H1 (cell line): Measurements from ENCODE around the gene DRGX. TPM values are rescaled to one million over a fixed set of nuclear protein-coding genes. Genes with fewer than 3 reads are reported as not detected.

Source experiments
- CTCF ChIA-PET: fragments of 300-600 bp; sonication (Branson Sonifier 250); formaldehyde crosslinking; loops from one replicate; lab custom pipeline; 2021; ENCODE audit not compliant: partially characterized antibody; lab: Charles Lee
- POLR2A ChIA-PET: fragments of 300-600 bp; sonication (Branson Sonifier 250); formaldehyde crosslinking; loops from one replicate; lab custom pipeline; 2021; ENCODE audit warnings: inconsistent platforms; ENCODE audit not compliant: partially characterized antibody; lab: Charles Lee
- DNase-seq, 2 experiments: peaks; one replicate each; pipeline versions ENCODE4 v3.0.0 to v3.0.0-alpha.2; 2010 to 2022; ENCODE audit warnings: low spot score in 2 of 2, low read depth in 1 of 2, mixed read lengths in 1 of 2
- FAIRE-seq: peaks from 2 replicates; lab custom pipeline; 2011; peaks lifted over from hg19 to GRCh38; lab: Jason Lieb, UNC
- H2AFZ ChIP-seq: 2 replicates; pipeline ENCODE4 v1.8.1; 2012; ENCODE audit warnings: low read length, inconsistent platforms
- H2AK5ac ChIP-seq: 2 replicates; pipeline ENCODE4 v1.6.1; 2013; ENCODE audit warnings: low read depth, low read length
- H2BK120ac ChIP-seq: replicated peaks from 2 replicates; pipeline ENCODE3; 2013; ENCODE audit warnings: low read depth, low read length, inconsistent platforms
- H2BK12ac ChIP-seq: 2 replicates; pipeline ENCODE4 v1.6.1; 2013; ENCODE audit warnings: low read depth, low read length
- H2BK15ac ChIP-seq: 2 replicates; pipeline ENCODE4 v1.6.1; 2013; ENCODE audit warnings: low read length
- H2BK20ac ChIP-seq: 2 replicates; pipeline ENCODE4 v1.6.1; 2013; ENCODE audit warnings: low read length
- H2BK5ac ChIP-seq: 2 replicates; pipeline ENCODE4 v1.6.1; 2013; ENCODE audit warnings: low read depth, low read length
- H3K14ac ChIP-seq: 2 replicates; pipeline ENCODE4 v1.6.1; 2013; ENCODE audit warnings: inconsistent platforms; ENCODE audit not compliant: insufficient read length
- H3K18ac ChIP-seq: 2 replicates; pipeline ENCODE4 v1.6.1; 2013; ENCODE audit warnings: low read length; ENCODE audit errors: extremely low read depth
- H3K23ac ChIP-seq: 2 replicates; pipeline ENCODE4 v1.6.1; 2013; ENCODE audit warnings: inconsistent platforms; ENCODE audit not compliant: insufficient read length
- H3K23me2 ChIP-seq: 2 replicates; pipeline ENCODE4 v1.6.1; 2013; ENCODE audit warnings: low read depth, low read length
- H3K27ac ChIP-seq: 2 replicates; pipeline ENCODE4 v1.6.1; 2011; ENCODE audit warnings: low read depth, low read length, inconsistent platforms
- H3K27me3 ChIP-seq, 4 experiments: replicated peaks in 1 of 4; 1 replicate in 1 of 4; 2 replicates in 3 of 4; pipeline versions ENCODE4 v1.6.1 to v1.8.1; 2011 to 2013; ENCODE audit warnings: low read length in 3 of 4, mild to moderate bottlenecking in 3 of 4, inconsistent platforms in 2 of 4, mixed read lengths in 2 of 4, moderate library complexity in 1 of 4; ENCODE audit not compliant: control insufficient read depth in 3 of 4, insufficient read depth in 3 of 4; ENCODE audit errors: extremely low read depth in 1 of 4
- H3K36me3 ChIP-seq, 4 experiments: 2 replicates each; pipeline versions ENCODE4 v1.6.1 to v1.8.1; 2011 to 2013; ENCODE audit warnings: mild to moderate bottlenecking in 4 of 4, low read length in 3 of 4, moderate library complexity in 2 of 4, control low read depth in 1 of 4, inconsistent platforms in 1 of 4; ENCODE audit not compliant: insufficient read depth in 4 of 4, control insufficient read depth in 2 of 4
- H3K4ac ChIP-seq: replicated peaks from 2 replicates; pipeline ENCODE3; 2013; ENCODE audit warnings: low read length, low read depth, mixed read lengths, inconsistent platforms; ENCODE audit not compliant: insufficient read length
- H3K4me1 ChIP-seq, 4 experiments: replicated peaks in 1 of 4; 1 replicate in 1 of 4; 2 replicates in 3 of 4; pipeline versions ENCODE4 v1.6.1 to v1.8.1; 2011 to 2013; ENCODE audit warnings: low read length in 3 of 4, inconsistent platforms in 2 of 4, mixed read lengths in 1 of 4; ENCODE audit not compliant: insufficient read depth in 4 of 4, control insufficient read depth in 3 of 4
- H3K4me2 ChIP-seq, 2 experiments: 2 replicates each; pipeline versions ENCODE4 v1.6.1 to v1.8.1; 2011 to 2013; ENCODE audit warnings: low read depth in 2 of 2, low read length in 2 of 2, control low read depth in 1 of 2, inconsistent platforms in 1 of 2, mild to moderate bottlenecking in 1 of 2; ENCODE audit not compliant: insufficient read depth in 1 of 2
- H3K4me3 ChIP-seq, 4 experiments: fragments of 200-600, 300-600 bp in 1 of 4; sonication (generic), shearing (Covaris generic), sonication (Bioruptor Twin) in 1 of 4; 2 replicates each; pipeline versions ENCODE4 v1.5.1 to v1.8.1; 2011 to 2016; ENCODE audit warnings: low read length in 4 of 4, low read depth in 3 of 4, control low read depth in 2 of 4, inconsistent platforms in 2 of 4, mild to moderate bottlenecking in 2 of 4, mixed read lengths in 1 of 4, moderate library complexity in 1 of 4; ENCODE audit not compliant: insufficient read depth in 2 of 4; ENCODE audit errors: extremely low read depth in 1 of 4
- H3K56ac ChIP-seq: replicated peaks from 2 replicates; pipeline ENCODE3; 2013; ENCODE audit warnings: low read depth, mild to moderate bottlenecking, mixed read lengths, low read length, inconsistent platforms; ENCODE audit not compliant: insufficient read length
- H3K79me1 ChIP-seq: 2 replicates; pipeline ENCODE4 v1.6.1; 2013; ENCODE audit warnings: low read depth, low read length, control low read depth
- H3K79me2 ChIP-seq, 2 experiments: 2 replicates each; pipeline versions ENCODE4 v1.6.1 to v1.8.1; 2012 to 2013; ENCODE audit warnings: low read length in 2 of 2, mild to moderate bottlenecking in 2 of 2, inconsistent platforms in 1 of 2; ENCODE audit not compliant: insufficient read depth in 2 of 2, control insufficient read depth in 1 of 2
- H3K9ac ChIP-seq, 4 experiments: replicated peaks in 1 of 4; 1 replicate in 1 of 4; 2 replicates in 3 of 4; pipeline versions ENCODE4 v1.6.1 to v1.8.1; 2011 to 2013; ENCODE audit warnings: low read depth in 3 of 4, low read length in 3 of 4, control low read depth in 2 of 4, mild to moderate bottlenecking in 2 of 4, moderate library complexity in 2 of 4, inconsistent platforms in 1 of 4; ENCODE audit errors: extremely low read depth in 1 of 4
- H3K9me3 ChIP-seq, 2 experiments: 2 replicates each; pipeline versions ENCODE4 v1.6.1 to v1.8.1; 2012 to 2013; ENCODE audit warnings: mild to moderate bottlenecking in 2 of 2, moderate library complexity in 2 of 2, control low read depth in 1 of 2, inconsistent platforms in 1 of 2, low read depth in 1 of 2, low read length in 1 of 2, mixed read lengths in 1 of 2; ENCODE audit not compliant: insufficient read depth in 2 of 2
- H4K20me1 ChIP-seq, 2 experiments: replicated peaks in 1 of 2; 2 replicates each; pipeline versions ENCODE3 to v1.8.1; 2011 to 2013; ENCODE audit warnings: inconsistent platforms in 2 of 2, low read length in 2 of 2, mild to moderate bottlenecking in 1 of 2; ENCODE audit not compliant: insufficient read depth in 2 of 2, control insufficient read depth in 1 of 2
- H4K5ac ChIP-seq: 2 replicates; pipeline ENCODE4 v1.6.1; 2013; ENCODE audit warnings: low read length, low read depth, mixed read lengths, inconsistent platforms; ENCODE audit not compliant: insufficient read length
- H4K8ac ChIP-seq: 2 replicates; pipeline ENCODE4 v1.8.0; 2013; ENCODE audit warnings: mild to moderate bottlenecking, moderate library complexity, low read length, inconsistent platforms; ENCODE audit not compliant: insufficient read depth; ENCODE audit errors: extremely low read depth
- H4K91ac ChIP-seq: replicated peaks from 2 replicates; pipeline ENCODE3; 2013; ENCODE audit warnings: low read length, mixed read lengths, inconsistent platforms; ENCODE audit not compliant: insufficient read length
- BRCA1 ChIP-seq: IDR thresholded peaks from 2 replicates; pipeline ENCODE4 v1.6.1; 2012; ENCODE audit warnings: low read depth, low read length, improper control_type of control experiment
- CHD2 ChIP-seq: IDR thresholded peaks from 2 replicates; pipeline ENCODE4 v1.6.1; 2012; ENCODE audit warnings: low read length, improper control_type of control experiment
- KDM1A ChIP-seq: fragments of 200-600, 300-600 bp; sonication (generic); IDR thresholded peaks from 2 replicates; pipeline ENCODE4 v1.7.1; 2016; ENCODE audit warnings: mild to moderate bottlenecking, low read length, borderline replicate concordance
- SIRT6 ChIP-seq: IDR thresholded peaks from one replicate; pipeline ENCODE4 v1.7.1; 2012; ENCODE audit warnings: low read length, inconsistent platforms
- SRF ChIP-seq: IDR thresholded peaks from 2 replicates; pipeline ENCODE4 v1.6.1; 2011; ENCODE audit warnings: mild to moderate bottlenecking, low read depth, low read length, moderate library complexity
- TEAD4 ChIP-seq: IDR thresholded peaks from 2 replicates; pipeline ENCODE4 v1.6.1; 2012; ENCODE audit warnings: low read depth, low read length, inconsistent platforms, mixed read lengths
- WGBS, 2 experiments: shearing (Covaris generic) in 1 of 2; methylation state at CpG; one replicate each; pipeline versions ENCODE4 v1.1.6 to v1.1.7; 2013 to 2015; ENCODE audit warnings: low lambda C conversion rate in 2 of 2, mixed read lengths in 2 of 2, inconsistent platforms in 1 of 2, low coverage in 1 of 2, missing lambda C conversion rate in 1 of 2; ENCODE audit not compliant: insufficient replicate concordance in 2 of 2, insufficient coverage in 1 of 2, insufficient read length in 1 of 2; ENCODE audit errors: extremely low coverage in 1 of 2, missing lambda C conversion rate in 1 of 2; 5-methylcytosine and 5-hydroxymethylcytosine counted together
- polyA plus RNA-seq, 7 experiments: library from polyadenylated mRNA; depleted of rRNA in 3 of 7; stranded (reverse) in 5 of 7; unstranded in 2 of 7; fragments of >200 nt in 5 of 7; fragments of 200-250 nt in 2 of 7; gene quantifications; 1 replicate in 5 of 7; 2 replicates in 1 of 7; 4 replicates in 1 of 7; pipeline versions ENCODE4 v1.2.1 to v1.2.3, GENCODE V29; 2011 to 2013; ENCODE audit warnings: missing spikeins in 2 of 7, mixed read lengths in 2 of 7
- total RNA-seq: library from RNA; stranded (reverse); fragmentation: NEBNext Ultra II Directional; extraction: Animal tissue kit (Norgen Biotek cat#: 25700); gene quantifications from 2 replicates; pipeline ENCODE4 v1.2.1, GENCODE V29; 2021

The DRGX gene
- total and polyA plus RNA-seq, 2 of the 8 experiments (the other 6 are each of a cell fraction or from before 2014, with no cell fraction given): not detected

DNA sequence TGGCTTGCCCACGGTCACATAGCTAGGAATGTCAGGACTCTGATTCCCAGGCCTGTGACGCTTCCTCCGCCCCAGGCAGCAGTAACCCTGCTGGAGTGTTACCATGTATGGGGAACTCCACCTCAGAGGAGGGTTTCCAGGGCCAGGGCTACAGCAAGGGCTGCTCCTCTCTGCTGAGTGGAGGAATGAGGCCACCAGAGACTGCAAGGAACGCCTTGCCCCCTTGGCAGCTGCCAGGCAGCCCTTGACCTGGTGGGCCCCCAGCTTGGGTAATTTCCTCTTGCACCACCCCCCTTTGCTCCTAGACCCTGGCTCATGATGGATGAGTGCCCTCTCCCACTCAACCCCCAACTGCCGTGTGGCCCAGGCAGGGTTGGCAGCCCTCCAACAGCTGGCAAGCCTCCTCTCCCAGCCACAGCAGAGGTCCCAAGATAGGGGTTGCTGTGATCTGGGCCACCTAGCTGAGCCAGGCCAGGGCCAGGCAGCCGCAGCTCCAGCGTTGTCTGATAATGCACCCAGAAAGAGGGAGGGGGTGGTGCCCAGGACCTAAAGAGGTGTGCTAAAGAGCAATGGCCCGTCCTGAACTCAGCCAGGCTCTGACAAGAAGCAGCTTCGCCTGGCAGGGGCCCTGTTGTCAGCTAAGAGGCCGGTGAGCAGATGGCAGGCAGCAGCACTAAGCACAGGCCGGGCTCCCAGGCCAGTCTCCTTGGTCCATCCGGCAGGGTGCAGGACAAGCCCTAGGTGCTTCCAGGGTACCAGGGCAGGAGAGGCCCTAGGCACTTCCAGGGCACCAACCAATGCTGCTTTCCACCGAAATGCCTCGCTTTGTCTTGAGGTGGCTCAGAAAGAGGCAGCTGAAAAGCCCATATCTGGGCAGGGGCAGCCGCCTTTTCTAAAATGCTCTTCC is 35.4 kb downstream of the DRGX start:
- no peaks in the 10 kb centered on the region for H3K79me1 ChIP-seq
- peak overlapping the region; percentile 94 for H2BK15ac ChIP-seq
- TF ChIP-seq KDM1A: no peak
- TF ChIP-seq TEAD4: no peak
- no peak for TF ChIP-seq CHD2
- no peak for TF ChIP-seq SIRT6
- 0 out of 2 replicates have a peak, but pooled peaks have one; percentile 34 for TF ChIP-seq SRF
- TF ChIP-seq BRCA1: no peak
- TF ChIP-seq, all 59 proteins: peak for 1
- H3K27ac ChIP-seq: no peak overlapping the region
- H3K14ac ChIP-seq: no peak overlapping the region
- FAIRE-seq (no peak), DNase-seq (no peak)
- H2AFZ ChIP-seq: peak overlapping the region; percentile 81; the same call in 1 of the 2 replicates
- no peaks in the 10 kb centered on the region for H3K9me3 ChIP-seq
- peaks cover 0 to 10% (median 7%) of the 10 kb centered on the region in 4 experiments; a peak in 5 of 7 replicates for H3K4me1 ChIP-seq
- ChIA-PET CTCF (interaction anchor here (0.5 to 3.2 kb wide), 14 partner anchors 8 to 353 kb away, joined by 3 to 14 read pairs (median 4); no protein-coding TSS in a partner anchor), POLR2A (no interaction called here)
- peak overlapping the region; percentile 20 for H3K56ac ChIP-seq
- no peaks in the 10 kb centered on the region for H3K36me3 ChIP-seq
- H3K4me2 ChIP-seq: no peak overlapping the region
- no peak overlapping the region; the same call in 1 of the 2 replicates for H4K8ac ChIP-seq
- no peak overlapping the region for H4K5ac ChIP-seq
- WGBS, 2 experiments: 83% methylated on average over 15 of the region's 15 CpGs; no CpG with 5 or more reads in 1 of the 2 experiments
- peak overlapping the region; percentile 12; the same call in 1 of the 2 replicates for H2BK5ac ChIP-seq
- H3K23ac ChIP-seq: no peak overlapping the region
- peak overlapping the region; percentile 94; the same call in 1 of the 2 replicates for H2BK12ac ChIP-seq
- H3K18ac ChIP-seq: peak overlapping the region; percentile 41; the same call in 1 of the 2 replicates
- no peak overlapping the region for H2BK120ac ChIP-seq
- H3K27me3 ChIP-seq: no peaks in the 10 kb centered on the region
- peak overlapping the region; percentile 0 for H4K91ac ChIP-seq
- no peak overlapping the region; a peak in 1 of 8 replicates for H3K4me3 ChIP-seq
- H3K23me2 ChIP-seq: no peaks in the 10 kb centered on the region
- peak overlapping the region; percentile 47 for H3K4ac ChIP-seq
- no peaks in the 10 kb centered on the region for H4K20me1 ChIP-seq
- no peak overlapping the region for H3K9ac ChIP-seq
- H2AK5ac ChIP-seq: no peak overlapping the region; the same call in 1 of the 2 replicates
- H3K79me2 ChIP-seq: no peaks in the 10 kb centered on the region
- H2BK20ac ChIP-seq: no peak overlapping the region; the same call in 1 of the 2 replicates
